NCI-H510A (cell line): ENCODE data around the gene ADARB2.

Experiments
- DNase-seq: peaks from one replicate; lab custom pipeline; 2025; lab: John Stamatoyannopoulos, UW

ADARB2 gene

DNA sequence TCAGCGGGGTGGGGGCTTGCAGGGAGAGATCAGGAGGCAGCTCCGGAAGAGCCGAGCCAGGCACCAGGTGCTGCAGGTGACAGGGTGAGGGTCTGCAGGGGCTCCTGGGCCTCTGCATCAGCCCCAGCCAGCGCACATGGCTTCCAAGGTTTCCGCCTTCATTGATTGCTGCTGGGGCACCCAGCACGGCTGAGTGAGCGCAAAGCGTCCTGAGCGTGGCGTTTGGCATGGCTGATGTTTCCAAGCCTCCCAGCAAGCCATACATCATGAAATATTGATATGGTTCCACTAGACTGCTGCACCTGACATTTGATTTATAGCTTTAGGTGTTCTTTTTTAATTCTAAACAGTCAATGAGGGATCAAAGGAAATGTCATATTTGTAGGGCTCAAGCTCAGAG lies 422.1 kb downstream of the ADARB2 start:
- no peak for DNase-seq

DNA sequence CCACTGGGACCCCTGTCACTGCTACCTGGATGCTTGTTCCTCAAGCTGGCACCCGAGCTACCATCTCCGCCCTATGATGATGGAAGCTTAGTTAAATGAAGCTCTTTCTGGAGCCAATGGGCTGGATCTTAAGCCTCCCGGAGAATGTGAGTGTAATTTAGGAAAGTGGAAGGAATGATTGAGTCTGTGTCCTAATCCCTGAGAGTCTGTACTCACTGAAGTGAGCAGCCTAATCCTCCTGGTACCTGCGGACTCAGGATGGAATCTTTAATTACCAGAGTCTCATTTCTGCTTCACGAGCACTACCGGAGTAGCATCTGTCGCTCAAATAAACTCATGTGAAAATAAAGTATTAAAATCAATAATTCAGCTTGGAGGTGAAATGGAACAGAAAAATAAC lies 425.6 kb downstream of the ADARB2 start:
- DNase-seq, result no peak

DNA sequence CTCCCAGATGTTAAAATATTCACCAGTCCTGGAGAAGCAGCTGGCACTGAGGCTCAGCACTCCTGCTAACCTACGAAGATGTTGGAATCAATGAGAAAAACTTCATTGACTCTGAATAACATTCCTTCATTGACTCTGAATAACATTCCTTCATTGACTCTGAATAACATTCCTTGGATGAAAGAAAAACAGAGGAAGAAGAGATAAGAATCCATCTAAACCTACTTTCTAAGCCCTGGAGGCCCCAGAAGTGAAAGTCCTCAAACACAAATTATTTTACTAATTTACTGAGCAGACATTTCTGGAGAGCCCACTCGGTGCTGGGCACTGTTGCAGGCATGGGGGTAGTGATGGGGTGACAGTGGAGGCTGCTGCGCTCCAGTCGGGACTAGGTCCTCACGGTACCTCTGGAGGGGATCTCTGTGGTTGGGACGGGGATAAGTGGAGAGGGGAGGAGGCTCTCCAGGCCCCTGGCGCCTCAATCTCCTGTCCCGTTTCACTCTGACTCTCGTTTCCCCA lies 427.0 kb downstream of the ADARB2 start:
- DNase-seq, result no peak

DNA sequence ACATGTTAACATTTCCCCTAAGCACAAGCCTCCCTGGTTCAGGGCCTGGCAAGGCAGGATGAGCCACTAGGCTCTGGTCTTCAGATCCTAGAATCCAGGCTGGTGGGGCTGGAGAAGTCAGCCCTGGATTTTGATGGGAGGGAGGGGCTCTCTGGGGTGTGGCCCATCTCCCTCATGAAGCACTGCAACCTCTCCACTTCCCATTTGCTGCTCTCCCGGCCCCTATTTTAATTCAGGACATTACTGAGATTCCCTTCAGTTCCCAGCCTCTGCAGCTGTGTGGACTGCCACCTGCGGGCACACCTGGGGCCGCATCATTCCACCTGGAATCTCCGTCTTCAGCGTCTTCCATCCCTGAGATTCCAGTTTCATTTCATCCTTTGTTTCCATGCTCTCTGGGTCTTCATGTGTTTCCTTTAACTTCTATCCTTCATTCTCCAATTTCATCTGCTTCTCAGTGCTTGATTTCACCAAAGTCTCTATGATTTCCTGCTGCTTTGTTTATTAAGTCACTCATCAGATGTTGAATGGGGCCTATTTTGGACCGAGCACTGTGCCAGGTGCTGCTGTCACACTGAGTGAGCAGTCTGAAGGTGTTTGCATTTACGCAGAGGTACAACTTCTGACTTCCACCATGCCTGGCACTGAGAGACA lies 427.6 kb downstream of the ADARB2 start:
- no peak for DNase-seq

- no peak for DNase-seq
Observed at GRCh38 chr10:1308962-1309616, 428.2 kb downstream of the ADARB2 start.

DNA sequence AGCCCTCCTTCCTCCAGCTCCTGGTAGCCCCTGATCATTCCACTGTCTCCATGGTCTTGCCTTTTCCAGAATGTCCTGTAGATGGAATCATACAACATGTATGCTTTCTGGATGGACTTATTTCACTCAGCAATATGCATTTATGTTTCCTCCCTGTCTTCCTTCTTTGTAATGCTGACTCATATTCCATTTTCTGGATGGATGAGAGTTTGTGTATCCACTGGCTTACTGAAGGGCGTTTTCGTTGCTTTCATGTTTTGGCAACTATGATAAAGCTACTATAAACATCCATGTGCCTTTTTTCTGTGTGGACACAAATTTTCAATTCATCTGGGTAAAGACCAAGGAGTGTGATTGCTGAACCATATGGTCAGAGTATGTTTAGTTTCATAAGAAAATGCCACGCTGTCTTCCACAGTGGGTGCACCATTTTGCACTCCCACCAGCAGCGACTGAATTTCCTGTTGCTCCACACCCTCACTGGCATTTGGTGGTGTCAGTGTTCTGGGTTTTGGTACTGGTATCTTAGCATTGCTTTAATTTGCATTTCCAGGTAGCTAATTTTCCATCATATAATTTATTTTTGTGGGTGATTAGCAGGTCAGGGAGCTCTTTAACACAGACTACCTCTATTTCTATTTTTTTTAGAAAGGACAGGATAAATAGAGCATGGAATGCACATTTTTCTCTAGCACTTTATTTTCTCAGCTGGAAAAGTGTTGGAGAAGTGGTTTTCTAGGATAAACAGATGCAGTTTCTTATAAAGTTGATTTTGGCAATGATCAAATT lies 429.0 kb downstream of the ADARB2 start:
- DNase-seq, result no peak

DNA sequence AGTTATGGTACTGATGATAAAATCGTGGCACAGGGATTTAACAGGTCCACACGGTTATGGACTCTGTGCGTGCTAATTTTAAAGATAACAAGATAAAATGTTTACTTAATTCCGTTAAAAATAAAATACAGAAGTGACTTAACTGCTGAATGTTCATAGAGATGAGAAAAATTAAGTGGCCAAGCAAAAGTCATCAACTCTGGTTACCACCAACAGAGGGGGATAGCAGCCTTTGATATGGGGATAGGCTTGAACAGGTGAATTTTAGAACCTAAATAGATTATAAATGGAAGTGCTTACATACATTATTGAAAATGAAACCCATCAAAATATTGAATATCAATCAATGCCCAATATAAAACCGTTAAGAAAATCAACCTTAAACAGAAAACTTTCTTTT lies 436.2 kb downstream of the ADARB2 start:
- no peak for DNase-seq

DNA sequence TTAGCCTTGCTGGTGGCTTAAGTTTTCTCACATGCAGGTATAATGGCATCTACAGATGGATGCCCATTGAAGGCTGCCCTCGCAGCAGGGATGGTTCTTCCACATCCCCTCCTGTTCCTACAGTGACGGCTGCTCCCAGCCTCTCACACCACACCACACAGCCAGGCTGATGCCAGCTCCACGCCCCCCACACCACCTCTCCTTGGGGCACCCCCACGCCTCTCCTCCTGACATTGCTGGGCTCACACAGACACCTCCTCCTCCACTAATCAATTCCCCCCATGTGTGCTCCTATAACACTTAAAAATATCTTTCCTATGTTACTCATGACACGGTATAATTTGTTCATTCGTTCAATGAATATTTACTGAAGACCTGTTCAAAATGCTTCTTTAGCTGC lies 437.1 kb downstream of the ADARB2 start:
- no peak for DNase-seq

DNA sequence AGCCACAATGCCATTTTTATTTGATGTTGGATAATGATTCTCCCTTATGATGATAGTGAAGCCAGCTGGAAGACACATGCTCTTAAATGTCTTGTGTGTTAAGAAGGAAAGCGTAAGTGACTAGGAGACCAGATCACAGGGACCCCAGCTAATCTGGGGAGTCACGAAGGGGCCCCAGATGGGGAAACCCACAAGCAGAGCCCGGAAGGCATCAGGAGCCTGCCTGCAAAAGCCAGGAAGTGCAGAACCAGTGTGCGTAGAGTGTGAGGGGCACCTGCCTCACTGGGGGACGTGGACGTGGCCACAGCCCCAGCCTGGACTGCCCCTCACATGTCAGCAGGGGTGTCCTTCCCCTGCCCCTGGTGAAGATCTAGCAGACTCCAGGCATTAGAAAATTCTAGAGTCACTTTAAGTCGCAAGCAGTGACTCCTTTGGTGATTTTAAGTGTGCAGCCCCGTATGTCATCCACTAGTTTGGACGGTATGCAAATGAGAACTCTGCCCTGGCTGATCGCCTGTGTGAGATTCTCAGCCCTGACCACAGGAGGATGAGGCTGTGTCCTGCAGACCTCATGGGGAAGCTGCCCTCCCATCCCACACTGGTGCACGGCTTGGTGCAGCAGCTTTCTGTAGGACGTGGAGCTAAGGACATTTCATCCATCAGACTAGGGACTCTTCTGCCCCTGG lies 438.1 kb downstream of the ADARB2 start:
- DNase-seq, result no peak

GRCh38 chr10:1297566-1298301 lies 439.6 kb downstream of the ADARB2 start:
- no peak for DNase-seq

DNA sequence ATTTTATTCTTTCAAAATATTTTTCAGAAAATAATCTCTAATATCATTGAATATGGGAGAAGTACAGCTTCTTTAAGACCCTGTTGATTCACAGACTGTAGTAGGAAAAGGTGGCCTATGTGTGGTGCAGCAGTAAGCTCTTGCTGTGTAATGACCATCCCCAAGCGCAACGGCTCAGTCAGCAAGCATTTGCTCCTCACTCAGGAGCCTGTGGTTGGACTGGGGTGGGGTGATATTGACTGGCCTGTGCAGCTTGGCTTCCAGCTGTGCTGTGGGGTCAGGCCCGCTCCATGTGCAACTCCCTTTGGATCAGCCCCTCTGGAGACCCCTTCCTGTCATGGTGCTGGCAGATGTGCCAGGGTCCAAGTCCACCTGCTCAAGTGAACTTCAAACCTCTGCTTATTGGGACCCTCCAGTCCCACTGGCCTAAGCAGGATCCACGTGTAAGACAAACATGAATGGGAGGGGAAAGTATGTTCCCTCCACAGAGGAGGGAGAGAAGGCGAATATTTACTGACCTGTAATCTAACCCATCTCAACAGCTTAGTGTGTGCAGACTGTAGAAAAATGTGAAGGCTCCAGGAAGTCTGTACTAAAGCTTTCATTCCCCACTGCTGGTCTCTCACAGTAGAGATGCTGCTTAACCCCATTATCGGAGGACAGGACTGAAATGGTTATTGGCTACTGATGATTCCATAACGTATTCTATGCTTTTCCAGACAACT lies 441.4 kb downstream of the ADARB2 start:
- no peak for DNase-seq

DNA sequence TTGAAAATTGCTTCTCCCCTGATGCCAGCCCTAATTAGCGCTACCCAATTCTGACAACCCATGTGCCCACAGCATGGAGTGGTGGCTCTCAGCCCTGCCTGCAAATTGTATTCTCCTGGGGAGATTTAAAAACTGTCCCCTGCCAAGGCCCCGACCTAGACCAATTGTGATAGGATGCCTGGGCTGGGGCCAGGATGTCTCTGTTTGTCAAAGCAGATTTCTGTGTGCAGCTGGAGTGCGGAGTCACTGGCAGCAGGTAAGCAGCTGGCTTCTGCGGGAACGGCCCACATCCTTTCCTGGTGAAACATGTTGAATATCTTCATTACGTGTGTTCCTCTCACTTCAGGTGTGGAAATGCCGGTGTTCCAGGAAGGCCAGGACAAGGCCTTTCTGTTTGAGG lies 442.6 kb downstream of the ADARB2 start:
- no peak for DNase-seq

- DNase-seq, result no peak
Observed at GRCh38 chr10:1293636-1294435, 443.5 kb downstream of the ADARB2 start.

DNA sequence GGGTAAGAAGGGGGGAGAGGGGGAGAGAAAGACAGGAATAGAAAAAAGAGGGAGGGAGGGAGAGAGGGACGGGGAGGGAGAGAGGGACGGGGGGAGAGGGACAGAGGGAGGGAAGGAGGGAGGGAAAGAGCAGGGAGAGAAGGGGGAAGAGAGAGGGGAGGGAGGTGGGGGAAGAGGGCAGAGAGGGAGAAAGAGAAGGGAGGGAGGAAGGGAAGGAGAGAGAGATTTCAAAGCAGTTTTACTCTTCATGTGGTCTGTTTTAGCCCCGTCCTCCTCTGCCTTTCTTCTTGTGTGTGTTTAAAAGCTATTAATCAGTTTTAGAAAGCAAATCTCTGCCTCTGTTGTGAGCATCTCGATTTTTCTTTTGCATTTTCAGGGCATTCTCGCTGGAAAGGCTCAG lies 444.2 kb downstream of the ADARB2 start:
- no peak for DNase-seq

GRCh38 chr10:1292611-1293031 lies 444.7 kb downstream of the ADARB2 start:
- DNase-seq, result no peak

- no peak for DNase-seq
Observed at GRCh38 chr10:1291178-1292090, 445.9 kb downstream of the ADARB2 start.

DNA sequence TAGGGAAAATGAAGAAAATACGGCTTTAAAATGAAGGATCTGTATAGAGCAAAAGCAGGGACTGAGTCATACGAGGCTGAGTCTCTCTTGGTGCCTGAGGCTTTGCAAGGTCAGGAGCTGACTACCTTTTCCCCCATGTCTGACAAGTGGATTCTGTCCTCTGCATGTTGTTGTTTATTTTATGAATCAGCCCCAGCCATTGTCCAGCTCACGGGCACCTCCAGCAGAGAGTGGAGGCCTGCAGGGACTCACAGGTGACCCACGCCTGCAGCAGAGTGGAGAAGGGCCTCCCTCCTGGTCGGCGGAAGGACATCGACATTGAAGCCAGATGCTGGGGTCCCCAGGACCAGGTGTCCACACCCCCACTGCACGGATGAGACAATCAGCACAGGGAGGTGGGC lies 447.3 kb downstream of the ADARB2 start:
- DNase-seq, result no peak

DNA sequence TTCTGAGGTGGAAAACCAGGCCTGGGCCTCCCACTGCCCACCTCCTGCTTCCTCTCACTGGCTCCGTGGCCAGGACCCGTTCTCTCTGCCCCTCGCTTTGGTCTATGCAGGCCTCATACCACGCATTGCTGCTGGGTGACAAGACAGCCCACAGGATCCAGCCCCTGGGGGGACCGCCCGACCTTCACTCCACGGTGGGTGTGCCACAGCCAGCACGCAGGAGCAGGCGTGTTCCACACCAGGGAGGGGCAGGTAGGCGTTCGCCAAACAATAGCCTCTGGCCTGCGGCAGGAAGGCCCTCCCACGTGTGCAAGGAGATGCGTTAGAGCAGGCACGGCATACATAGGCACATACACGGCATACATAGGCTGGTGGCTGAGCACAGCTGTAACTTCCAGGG lies 447.7 kb downstream of the ADARB2 start:
- no peak for DNase-seq

GRCh38 chr10:1287971-1288401 lies 449.3 kb downstream of the ADARB2 start:
- no peak for DNase-seq
